HepG2 (cell line): ENCODE results near the gene PI3.

Experiments used
- CCAR2 ChIP-seq: fragments of 200-400 bp; formaldehyde crosslinking; optimal IDR thresholded peaks from 2 replicates; pipeline ENCODE3; 2018; ENCODE audit warnings: low read depth, mild to moderate bottlenecking, low read length, moderate library complexity
- TF ChIP-seq, protein P1 (sequence below): sonication (generic); formaldehyde crosslinking; IDR thresholded peaks from 2 replicates; pipeline ENCODE4 v1.5.0; 2020; ENCODE audit warnings: missing genetic modification reagents

DNA sequence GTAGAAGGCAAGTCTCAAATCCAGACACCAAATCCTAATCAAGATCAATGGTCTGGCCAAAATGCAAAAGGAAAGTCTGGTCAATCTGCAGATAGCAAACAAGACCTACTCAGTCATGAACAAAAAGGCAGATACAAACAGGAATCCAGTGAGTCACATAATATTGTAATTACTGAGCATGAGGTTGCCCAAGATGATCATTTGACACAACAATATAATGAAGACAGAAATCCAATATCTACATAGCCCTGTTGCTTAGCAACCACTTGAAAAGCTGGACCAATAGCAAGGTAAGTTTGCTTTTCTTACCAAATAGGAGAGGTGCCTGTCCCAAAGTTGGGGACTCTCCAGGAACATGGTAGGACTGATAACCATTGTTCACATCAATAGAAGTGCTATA lies 48.4 kb downstream of the PI3 start:
- TF ChIP-seq, protein P1, sequence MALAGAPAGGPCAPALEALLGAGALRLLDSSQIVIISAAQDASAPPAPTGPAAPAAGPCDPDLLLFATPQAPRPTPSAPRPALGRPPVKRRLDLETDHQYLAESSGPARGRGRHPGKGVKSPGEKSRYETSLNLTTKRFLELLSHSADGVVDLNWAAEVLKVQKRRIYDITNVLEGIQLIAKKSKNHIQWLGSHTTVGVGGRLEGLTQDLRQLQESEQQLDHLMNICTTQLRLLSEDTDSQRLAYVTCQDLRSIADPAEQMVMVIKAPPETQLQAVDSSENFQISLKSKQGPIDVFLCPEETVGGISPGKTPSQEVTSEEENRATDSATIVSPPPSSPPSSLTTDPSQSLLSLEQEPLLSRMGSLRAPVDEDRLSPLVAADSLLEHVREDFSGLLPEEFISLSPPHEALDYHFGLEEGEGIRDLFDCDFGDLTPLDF (CRISPR knock-in tag) = no peak
- TF ChIP-seq CCAR2 = no peak
